ENCODE results near the gene CYP1A2.

DNA sequence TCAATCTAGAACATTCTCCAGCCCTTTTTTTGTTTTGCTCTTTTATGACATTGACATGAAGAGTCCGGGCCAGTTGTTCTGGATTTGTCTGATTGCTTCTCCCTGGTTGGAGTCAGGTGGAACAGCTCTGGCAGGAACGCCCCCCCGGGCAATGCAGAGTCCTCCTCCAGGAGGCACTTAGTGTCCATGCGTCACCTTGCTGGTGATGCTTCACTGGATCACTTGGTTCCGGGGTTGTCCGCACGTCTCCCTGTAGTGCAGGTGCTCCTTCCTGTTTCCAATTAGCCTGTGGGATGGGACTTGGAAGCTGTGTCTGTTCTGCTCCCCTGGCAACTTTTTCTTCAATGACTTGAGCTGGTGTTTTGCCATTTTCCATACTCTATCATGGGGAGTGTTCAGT, 43.0 kb downstream of the CYP1A2 start:
- TF ChIP-seq, protein P1, sequence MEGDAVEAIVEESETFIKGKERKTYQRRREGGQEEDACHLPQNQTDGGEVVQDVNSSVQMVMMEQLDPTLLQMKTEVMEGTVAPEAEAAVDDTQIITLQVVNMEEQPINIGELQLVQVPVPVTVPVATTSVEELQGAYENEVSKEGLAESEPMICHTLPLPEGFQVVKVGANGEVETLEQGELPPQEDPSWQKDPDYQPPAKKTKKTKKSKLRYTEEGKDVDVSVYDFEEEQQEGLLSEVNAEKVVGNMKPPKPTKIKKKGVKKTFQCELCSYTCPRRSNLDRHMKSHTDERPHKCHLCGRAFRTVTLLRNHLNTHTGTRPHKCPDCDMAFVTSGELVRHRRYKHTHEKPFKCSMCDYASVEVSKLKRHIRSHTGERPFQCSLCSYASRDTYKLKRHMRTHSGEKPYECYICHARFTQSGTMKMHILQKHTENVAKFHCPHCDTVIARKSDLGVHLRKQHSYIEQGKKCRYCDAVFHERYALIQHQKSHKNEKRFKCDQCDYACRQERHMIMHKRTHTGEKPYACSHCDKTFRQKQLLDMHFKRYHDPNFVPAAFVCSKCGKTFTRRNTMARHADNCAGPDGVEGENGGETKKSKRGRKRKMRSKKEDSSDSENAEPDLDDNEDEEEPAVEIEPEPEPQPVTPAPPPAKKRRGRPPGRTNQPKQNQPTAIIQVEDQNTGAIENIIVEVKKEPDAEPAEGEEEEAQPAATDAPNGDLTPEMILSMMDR (tag by site-specific recombination; IDR thresholded peaks at IDR 0.05) = no peak
- TF ChIP-seq, protein P2, sequence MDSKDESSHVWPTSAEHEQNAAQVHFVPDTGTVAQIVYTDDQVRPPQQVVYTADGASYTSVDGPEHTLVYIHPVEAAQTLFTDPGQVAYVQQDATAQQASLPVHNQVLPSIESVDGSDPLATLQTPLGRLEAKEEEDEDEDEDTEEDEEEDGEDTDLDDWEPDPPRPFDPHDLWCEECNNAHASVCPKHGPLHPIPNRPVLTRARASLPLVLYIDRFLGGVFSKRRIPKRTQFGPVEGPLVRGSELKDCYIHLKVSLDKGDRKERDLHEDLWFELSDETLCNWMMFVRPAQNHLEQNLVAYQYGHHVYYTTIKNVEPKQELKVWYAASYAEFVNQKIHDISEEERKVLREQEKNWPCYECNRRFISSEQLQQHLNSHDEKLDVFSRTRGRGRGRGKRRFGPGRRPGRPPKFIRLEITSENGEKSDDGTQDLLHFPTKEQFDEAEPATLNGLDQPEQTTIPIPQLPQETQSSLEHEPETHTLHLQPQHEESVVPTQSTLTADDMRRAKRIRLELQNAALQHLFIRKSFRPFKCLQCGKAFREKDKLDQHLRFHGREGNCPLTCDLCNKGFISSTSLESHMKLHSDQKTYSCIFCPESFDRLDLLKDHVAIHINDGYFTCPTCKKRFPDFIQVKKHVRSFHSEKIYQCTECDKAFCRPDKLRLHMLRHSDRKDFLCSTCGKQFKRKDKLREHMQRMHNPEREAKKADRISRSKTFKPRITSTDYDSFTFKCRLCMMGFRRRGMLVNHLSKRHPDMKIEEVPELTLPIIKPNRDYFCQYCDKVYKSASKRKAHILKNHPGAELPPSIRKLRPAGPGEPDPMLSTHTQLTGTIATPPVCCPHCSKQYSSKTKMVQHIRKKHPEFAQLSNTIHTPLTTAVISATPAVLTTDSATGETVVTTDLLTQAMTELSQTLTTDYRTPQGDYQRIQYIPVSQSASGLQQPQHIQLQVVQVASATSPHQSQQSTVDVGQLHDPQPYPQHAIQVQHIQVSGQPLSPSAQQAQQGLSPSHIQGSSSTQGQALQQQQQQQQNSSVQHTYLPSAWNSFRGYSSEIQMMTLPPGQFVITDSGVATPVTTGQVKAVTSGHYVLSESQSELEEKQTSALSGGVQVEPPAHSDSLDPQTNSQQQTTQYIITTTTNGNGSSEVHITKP (tag by site-specific recombination; IDR thresholded peaks at IDR 0.05) = no peak
- no peak for TF ChIP-seq ZNF16 (tag by site-specific recombination; IDR thresholded peaks at IDR 0.05; ENCODE audit: low read depth)
- no peak for TF ChIP-seq ZNF585B (tag by site-specific recombination; IDR thresholded peaks at IDR 0.05)
- TF ChIP-seq ZNF114 (tag by site-specific recombination; IDR thresholded peaks at IDR 0.05) = no peak
- TF ChIP-seq KLF16 (tag by site-specific recombination; IDR thresholded peaks at IDR 0.05) = no peak
- TF ChIP-seq, protein P3, sequence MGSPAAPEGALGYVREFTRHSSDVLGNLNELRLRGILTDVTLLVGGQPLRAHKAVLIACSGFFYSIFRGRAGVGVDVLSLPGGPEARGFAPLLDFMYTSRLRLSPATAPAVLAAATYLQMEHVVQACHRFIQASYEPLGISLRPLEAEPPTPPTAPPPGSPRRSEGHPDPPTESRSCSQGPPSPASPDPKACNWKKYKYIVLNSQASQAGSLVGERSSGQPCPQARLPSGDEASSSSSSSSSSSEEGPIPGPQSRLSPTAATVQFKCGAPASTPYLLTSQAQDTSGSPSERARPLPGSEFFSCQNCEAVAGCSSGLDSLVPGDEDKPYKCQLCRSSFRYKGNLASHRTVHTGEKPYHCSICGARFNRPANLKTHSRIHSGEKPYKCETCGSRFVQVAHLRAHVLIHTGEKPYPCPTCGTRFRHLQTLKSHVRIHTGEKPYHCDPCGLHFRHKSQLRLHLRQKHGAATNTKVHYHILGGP (tag by site-specific recombination; IDR thresholded peaks at IDR 0.05) = no peak
- TF ChIP-seq, protein P4, sequence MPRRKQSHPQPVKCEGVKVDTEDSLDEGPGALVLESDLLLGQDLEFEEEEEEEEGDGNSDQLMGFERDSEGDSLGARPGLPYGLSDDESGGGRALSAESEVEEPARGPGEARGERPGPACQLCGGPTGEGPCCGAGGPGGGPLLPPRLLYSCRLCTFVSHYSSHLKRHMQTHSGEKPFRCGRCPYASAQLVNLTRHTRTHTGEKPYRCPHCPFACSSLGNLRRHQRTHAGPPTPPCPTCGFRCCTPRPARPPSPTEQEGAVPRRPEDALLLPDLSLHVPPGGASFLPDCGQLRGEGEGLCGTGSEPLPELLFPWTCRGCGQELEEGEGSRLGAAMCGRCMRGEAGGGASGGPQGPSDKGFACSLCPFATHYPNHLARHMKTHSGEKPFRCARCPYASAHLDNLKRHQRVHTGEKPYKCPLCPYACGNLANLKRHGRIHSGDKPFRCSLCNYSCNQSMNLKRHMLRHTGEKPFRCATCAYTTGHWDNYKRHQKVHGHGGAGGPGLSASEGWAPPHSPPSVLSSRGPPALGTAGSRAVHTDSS (tag by site-specific recombination; IDR thresholded peaks at IDR 0.05) = no peak
- peak; percentile 65 for TF ChIP-seq ZNF600 (tag by site-specific recombination; IDR thresholded peaks at IDR 0.05)
- TF ChIP-seq SALL2 (tag by site-specific recombination; IDR thresholded peaks at IDR 0.05; ENCODE audit: borderline replicate concordance) = no peak
- no peak for TF ChIP-seq GFI1B (tag by site-specific recombination; IDR thresholded peaks at IDR 0.05)
- TF ChIP-seq ZBTB21 (tag by site-specific recombination; IDR thresholded peaks at IDR 0.05) = no peak
- TF ChIP-seq, protein P5, sequence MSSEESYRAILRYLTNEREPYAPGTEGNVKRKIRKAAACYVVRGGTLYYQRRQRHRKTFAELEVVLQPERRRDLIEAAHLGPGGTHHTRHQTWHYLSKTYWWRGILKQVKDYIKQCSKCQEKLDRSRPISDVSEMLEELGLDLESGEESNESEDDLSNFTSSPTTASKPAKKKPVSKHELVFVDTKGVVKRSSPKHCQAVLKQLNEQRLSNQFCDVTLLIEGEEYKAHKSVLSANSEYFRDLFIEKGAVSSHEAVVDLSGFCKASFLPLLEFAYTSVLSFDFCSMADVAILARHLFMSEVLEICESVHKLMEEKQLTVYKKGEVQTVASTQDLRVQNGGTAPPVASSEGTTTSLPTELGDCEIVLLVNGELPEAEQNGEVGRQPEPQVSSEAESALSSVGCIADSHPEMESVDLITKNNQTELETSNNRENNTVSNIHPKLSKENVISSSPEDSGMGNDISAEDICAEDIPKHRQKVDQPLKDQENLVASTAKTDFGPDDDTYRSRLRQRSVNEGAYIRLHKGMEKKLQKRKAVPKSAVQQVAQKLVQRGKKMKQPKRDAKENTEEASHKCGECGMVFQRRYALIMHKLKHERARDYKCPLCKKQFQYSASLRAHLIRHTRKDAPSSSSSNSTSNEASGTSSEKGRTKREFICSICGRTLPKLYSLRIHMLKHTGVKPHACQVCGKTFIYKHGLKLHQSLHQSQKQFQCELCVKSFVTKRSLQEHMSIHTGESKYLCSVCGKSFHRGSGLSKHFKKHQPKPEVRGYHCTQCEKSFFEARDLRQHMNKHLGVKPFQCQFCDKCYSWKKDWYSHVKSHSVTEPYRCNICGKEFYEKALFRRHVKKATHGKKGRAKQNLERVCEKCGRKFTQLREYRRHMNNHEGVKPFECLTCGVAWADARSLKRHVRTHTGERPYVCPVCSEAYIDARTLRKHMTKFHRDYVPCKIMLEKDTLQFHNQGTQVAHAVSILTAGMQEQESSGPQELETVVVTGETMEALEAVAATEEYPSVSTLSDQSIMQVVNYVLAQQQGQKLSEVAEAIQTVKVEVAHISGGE (tag by site-specific recombination; conservative IDR thresholded peaks at IDR 0.05; ENCODE audit: low read depth) = no peak
- no peak for TF ChIP-seq ZNF423 (tag by site-specific recombination; IDR thresholded peaks at IDR 0.05)

Measured in HEK293 (cell line).